ENCODE results near the gene LAPTM5.

The LAPTM5 gene

DNA sequence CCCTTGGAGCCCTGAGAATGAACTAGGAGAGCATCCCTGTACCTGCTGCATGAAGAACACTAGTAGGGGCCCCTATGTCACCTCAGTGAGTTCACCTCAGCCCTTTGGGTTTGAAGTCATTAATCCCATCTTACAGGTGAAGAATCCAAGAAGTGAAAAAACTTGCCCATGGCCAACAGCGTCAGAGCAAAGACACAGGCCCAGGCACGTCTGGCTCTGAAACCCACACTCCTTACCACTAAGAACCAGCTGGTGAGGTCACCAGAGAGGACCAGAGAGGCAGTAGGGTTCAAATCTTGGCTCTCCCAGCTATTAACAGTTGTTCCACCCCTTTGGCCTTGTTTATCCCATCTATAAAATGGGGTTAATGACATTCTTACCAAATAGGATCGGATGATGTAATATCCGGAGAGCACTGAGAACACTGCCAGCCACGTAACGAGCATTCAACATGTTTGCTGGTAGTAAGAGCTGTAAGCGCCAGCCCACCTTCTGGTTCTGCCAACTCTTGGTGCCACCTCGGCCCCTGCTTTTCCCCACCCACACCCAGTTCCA is 43.0 kb downstream of the LAPTM5 start:
- DNase-seq (ENCODE audit: low read depth): no peak

DNA sequence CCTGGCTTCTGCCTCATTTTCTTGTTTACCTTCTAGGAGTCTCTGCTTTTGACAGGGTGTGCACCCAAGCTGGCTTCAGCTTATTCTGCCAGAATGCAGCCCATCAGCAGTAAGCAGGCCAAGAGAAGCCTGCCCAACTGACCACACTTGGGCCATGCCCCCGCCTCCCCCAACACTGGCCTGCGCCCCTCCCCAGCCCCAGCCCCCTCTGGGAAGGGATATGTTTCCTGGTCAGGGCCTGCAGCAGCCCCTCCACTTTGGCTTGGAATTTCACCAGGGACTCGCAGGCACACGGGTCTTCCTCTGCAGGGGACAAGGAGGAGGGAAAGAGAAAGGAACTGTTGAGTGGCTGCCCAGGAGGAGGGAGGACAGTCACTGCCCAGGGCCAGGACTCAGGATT is 43.5 kb downstream of the LAPTM5 start:
- DNase-seq (ENCODE audit: low read depth): no peak

DNA sequence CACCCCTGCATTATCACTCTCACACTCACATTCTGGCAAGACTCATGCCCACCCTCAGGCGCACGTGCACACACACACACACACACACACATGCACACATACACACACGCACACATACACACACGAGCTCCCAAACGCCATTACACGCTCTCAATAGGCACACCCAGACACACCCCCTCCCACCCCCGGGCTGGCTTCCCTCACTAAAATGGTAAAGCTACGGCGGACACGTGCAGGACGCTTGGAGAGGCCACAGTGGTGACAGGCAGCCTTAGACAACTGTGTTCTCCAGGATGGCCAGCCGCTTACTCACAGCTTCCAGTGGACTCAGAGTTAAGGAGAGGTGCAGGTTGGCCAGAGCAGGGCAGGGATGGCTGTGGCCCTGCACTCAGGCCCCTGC is 44.3 kb downstream of the LAPTM5 start:
- DNase-seq (ENCODE audit: low read depth): no peak

DNA sequence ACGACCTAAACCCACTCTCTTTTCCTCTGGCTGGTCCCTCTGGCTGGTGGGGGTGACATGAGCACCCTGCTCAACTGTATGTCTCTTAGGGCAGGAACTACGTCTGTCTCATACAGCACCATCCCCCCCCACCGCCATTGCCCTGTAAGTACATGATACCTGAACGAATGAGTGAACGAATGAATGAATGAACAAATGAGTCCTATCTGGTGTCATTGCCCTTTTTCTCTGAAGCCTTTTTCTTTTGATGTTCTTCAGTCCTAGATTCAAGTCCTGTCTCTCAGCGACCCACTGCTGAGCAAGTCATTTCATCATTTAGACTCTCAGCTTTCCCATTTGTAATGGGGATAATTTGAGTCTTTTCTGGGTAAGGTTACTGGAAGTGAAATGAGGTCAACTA is 45.0 kb downstream of the LAPTM5 start:
- DNase-seq (ENCODE audit: low read depth): no peak

DNA sequence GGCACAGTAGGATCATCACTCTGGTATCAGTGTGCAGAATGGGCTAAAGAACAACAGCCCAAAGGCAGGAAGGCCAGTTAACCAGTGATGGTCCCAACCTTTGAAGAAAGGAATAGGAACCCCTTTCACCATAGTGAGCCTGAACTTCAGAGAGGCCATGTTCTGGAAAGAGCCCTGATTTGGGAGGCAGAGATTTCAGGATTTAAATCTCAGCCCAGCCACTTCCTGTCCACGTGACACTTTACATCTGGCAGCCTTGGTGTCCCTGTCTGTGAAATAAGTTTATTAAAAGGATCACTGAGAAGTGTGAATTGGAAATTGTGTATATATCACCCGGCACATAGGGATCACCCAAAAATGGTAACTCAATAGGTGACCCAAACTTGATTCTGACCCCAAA is 47.2 kb downstream of the LAPTM5 start:
- no peak for DNase-seq (ENCODE audit: low read depth)

DNA sequence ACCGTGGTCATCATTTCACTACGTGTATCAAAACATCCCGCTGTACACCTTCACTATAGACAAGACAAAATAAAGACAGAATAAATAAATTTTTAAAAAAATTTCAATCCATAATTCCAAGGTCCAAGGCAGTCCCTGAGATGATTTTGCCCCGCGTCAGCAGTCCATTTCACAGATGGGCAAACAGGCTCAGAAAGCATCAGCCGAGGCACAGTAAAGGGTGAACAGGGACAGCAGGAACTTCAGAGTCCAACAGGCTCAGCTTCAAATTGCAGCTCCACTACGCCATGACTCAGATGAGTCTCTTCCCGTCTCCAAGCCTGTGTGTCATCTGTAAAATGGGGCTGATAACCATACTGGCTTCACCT is 49.2 kb downstream of the LAPTM5 start:
- no peak for DNase-seq (ENCODE audit: low read depth)

DNA sequence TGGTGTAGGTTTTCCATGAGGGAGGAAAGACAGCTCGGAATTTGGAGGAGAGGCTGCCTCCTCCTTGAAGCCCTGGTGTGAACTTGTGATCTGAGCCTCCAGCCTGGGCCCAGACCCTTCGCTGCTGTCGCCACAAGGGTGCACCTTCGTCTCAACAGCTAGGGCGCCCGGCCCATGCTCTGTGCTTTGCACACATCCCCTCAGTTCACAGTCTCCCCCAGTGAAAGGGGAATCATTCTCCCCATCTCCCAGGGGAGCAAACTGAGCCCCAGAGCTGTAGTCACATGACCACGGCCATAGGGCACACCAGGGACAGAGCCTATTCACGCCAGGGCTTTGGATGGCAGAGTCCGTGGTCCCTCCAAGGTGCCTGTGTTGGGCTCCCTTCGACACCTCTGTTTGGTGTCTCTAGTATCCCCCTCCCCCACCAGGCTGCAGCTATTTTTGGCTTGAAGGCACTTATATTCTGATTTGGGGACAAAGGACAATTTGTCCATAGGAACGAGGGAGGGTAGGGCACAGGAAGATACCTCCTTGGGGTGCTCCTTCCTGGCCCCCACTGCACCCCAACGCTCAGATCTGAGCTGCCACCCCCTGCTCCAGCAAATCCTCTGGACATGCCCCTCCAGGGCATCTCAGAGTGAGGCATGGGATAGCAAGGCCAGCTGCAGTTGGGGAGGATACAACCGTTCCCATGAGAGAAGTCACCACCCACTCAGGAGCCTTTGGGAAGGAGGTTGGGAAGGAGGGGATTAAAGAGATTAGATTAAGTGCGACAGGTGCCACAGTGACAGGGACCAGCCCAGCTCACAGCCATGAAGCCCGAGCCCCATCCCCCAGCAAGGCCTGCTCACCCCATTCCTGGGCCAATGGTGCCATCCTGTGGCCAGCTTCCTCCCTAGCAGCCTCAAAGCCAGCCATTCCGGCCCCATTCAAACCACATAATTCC is 49.9 kb downstream of the LAPTM5 start:
- no peak for DNase-seq (ENCODE audit: low read depth)

DNA sequence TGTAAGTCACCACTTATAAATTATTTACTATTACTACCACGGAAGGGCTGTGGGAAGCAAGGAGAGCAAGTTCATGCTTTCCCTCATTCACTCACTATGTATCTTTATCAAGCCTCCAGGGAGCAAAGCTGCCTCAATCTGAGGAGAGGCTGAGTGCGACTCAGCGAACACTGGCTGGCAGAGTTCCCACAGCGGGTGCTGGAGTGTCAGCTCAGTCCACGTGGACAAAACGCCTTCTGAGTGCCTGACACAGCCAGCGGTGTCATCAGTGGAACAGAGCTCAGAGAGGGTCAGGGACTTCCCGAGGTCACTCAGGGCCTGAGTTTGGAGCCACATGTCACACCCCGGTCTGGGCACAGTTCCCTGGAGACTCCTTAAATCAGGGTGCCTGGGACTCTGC is 51.0 kb downstream of the LAPTM5 start:
- no peak for DNase-seq (ENCODE audit: low read depth)

DNA sequence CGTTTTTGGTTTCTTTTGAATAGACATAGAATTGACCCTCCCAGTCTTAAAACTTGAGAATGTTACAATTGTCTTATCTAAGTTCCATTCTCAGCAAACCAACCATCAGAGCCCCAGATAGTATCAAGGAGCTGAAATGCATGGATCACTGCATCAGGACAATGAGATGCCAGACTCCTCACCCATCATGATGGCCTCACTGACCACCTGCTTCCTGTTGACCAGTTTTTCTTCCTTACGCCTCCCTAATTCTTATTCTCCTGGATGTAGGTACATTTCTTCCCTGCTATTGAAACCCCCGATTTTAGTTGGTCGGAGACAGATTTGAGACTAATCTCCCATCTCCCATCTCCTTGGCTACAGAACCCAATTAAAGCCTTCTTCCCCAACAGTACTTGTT is 51.9 kb downstream of the LAPTM5 start:
- DNase-seq (ENCODE audit: low read depth): no peak

DNA sequence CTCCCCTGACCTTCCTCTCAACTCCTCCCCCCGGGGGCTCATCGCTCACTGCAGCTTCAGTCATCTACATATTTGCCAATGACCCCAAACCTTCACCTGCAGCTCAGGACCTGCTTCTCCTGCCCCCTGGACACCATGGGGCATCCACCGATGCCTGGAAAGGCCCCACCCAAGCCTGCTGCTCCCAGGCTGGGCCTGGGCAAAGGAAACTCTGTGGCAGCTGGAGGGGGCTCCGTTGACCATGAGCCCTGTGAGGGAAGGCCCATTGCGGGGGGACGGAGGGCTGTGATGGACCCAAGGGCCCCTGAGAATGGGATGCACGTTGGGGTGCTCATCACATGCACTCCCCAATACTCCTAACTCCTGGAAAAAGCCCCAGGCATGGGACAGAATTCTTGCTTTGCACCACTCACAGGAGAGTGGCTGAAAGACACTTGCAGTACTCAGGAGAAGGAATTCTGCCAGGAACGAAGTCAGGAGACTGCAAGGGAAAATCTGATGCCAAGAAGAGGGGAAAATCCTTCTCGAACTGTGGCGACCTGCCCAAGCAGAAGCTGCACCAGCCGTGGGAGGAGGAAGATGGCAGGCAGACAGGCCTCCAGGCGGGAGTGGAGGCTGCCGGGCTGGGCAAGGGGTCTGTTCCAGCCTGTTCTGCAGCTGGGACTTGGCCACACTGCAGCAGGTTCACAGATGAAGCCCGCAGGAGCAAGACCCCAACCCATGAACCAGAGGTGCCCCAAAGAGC is 52.6 kb downstream of the LAPTM5 start:
- no peak for DNase-seq (ENCODE audit: low read depth)

DNA sequence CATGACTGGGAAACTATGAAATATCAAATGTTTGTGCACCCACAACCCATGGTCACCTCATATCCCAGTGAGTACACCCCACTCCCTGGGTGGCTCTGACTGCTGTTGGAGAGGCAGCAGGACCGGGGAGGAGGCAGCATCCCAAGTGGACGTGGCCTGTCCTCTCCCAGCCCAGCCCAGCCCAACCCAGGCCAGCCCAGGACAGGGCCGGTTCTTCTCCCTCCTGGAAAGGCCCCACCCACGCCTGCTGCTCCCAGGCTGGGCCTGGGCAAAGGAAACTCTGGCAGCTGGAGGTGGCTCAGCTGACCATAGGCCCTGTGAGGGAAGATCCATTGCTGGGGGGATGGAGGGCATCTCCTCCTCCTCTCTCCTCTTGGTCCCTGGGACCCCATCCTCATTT is 53.3 kb downstream of the LAPTM5 start:
- no peak for DNase-seq (ENCODE audit: low read depth)

DNA sequence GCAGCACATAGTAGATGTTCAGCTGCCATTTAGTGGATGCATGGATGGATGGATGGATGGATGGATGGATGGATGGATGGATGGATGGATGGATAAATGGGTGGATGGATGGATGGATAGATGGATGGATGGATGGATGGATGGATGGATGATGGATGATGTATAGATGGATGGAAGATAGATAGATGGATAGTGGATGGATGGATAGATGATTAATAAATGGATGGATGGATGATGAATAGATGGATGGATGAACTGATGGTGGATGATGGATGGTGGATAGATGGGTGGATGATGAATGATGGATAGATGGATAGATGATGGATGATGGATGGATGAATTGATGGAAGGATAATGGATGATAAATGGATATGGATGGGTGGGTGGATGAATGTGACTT is 54.8 kb downstream of the LAPTM5 start:
- no peak for DNase-seq (ENCODE audit: low read depth)

DNA sequence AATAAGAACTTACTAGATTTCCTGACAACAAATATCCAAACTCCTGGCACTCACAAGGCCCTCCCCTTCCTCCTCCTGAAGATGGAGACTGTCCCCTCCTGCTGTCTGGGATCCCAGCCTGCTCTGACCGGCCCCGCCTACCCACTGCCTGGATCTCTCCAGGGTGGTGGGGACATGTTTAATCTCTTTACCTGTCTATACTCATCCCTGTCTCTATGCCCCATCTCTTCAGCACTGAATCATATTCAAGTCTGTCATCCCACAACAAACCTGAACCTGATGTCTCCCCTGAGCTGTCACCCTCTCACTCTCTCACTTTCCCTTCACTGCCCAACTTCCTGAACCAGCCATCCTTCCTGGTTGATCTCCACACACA is 56.3 kb downstream of the LAPTM5 start:
- no peak for DNase-seq (ENCODE audit: low read depth)

DNA sequence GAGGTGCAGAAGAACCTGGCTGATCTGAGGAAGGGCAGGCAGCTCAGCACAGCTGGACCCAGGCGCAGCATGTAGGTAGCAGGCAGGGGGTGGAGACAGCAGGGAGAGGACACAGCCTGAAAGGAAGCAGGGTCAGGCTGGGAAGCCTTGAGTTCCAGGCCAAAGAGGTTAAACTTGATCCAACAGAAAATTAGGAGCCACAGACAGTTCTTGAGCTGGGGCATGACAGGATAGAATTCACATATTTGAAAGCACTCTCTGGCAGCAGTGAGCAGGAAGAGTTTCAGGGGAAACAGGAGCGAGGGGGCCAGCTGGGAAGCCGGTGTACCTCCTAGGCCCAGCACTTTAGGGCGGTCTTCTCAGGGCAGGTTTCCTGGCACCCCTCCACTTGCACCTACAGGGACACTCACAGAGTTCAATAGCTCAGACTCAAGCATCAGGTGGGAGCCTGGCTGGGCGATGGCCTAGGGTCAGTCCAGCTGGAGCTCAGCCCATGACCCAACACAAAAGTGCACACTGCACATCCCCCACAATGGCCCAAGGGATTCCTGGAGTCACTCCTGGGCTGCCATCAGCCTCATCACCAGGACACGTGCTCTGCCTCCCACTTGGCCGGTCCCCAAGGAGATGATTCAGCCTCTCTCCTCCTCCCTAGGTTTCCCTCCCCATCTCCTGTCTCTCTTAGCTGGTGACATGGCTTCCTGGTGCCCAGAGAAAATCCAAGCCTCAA is 56.9 kb downstream of the LAPTM5 start:
- peak; percentile 78 for DNase-seq (ENCODE audit: low read depth)

DNA sequence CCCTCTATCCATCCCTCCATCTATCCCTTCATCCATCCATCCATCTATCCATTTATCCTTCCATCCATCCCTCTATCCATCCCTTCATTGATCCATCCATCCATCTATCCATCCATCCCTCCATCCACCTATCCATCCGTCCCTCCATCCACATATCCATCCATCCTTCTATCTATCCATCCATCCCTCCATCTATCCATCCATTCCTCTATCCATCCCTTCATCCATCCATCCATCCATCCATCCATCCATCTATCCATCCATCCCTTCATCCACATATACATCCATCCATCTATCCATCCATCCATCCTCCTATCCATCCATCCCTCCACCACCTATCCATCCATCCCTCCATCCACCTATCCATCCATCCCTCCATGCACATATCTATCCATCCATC is 57.8 kb downstream of the LAPTM5 start:
- DNase-seq (ENCODE audit: low read depth): no peak

DNA sequence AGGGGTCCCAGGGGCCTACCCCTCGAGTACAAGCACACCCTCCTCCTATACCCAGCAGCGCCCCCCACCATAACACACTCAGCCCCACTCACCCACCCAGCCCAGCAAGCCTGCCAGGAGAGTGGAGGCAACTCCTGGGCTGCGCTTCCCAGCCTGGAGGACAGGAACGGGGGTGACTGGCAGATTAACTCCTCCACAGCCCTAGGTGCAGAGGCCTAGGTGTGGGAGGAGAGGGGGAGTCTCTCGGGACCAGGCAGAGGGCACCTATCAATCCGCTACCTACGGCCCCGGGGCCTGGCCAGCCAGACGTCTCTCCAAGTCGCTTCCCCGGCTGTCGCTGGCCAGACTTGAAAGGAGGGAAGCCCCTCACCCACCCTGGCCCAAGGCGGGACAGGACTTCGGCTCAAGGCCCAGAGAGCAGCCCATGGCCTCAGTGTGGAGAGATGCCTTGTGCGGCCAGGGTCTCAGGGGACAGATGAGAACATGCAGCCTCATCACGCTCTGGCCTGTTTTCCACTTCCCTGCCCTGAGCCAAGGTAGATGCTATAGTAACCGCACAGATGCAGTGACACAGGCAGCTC is 59.1 kb downstream of the LAPTM5 start:
- no peak for DNase-seq (ENCODE audit: low read depth)

DNA sequence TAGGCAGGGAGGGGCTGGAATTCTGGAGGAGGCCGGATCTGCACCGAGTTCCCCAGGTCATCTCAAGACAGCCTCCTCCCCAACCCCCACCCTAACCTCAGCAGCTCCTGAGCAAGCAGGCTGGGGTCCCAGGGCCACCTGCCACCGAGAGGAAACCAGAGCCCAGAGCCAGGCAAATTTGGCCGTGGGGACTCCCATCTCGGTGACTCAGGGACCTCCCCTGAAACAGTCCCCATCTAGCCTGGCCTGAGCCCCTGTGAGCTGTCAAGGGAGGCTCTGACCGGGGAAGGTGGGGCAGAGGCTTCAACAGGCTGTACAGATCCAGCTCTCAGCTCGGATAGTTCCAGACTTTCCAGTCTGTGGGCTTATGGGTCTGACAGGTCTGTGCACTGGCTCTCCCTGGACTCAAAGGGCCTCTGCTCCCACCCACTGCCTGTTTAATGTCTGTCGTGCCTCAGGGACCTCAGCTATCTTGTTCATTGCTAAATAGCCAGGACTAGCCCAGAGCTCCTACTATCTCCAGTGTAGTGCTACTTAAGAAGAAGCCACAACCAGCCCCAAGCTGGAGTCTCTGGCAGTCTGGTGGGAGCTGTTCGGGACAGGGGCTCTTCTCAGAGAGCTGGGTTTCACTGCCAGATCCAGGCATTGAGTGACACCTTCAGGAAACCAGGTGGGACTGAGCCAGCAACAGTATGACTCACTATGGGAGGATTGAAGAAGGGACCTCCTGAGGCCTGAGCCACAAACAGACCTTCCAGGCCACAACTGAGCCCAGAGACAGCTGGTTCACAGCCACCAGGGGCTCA is 59.8 kb downstream of the LAPTM5 start:
- no peak for DNase-seq (ENCODE audit: low read depth)

DNA sequence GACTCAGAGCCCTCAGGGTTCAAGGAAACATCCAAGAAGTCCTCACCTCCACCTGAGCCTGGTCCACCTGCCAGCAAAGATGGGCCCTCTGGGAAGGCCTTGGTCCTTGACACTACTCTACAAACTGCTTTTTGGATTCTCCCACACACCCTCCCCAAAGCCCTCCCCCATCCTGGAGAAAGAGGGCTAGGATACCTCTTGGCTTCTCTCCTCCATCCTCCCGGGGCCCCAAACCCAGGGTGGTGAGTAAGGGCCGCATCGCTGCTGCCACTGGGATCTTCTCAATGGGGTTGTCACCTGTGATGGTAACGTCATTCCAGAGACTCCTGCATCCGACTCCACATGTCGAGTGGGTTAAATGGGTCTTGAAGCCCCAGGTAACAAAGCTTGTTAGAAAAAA is 60.7 kb downstream of the LAPTM5 start:
- DNase-seq (ENCODE audit: low read depth): no peak

DNA sequence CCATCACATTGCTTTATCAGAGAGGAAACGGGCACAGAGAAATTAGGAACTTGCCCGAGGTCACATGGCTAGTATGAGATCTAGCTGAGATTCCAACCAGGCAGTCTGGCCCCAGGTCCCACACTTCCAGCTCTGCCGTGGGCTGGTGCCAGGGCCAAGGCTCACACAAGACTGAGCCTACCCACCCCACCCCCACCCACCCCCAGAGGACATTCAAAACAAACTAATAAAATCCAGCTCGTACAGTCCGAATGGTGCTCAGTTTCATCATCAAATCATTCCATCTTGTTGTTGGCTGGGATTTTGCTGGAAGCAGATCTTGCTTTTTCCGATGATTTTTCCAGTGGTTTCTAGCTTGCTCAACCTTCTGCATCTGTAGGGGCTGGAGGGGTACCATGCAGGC is 62.1 kb downstream of the LAPTM5 start:
- peak; percentile 69 for DNase-seq (ENCODE audit: low read depth)

DNA sequence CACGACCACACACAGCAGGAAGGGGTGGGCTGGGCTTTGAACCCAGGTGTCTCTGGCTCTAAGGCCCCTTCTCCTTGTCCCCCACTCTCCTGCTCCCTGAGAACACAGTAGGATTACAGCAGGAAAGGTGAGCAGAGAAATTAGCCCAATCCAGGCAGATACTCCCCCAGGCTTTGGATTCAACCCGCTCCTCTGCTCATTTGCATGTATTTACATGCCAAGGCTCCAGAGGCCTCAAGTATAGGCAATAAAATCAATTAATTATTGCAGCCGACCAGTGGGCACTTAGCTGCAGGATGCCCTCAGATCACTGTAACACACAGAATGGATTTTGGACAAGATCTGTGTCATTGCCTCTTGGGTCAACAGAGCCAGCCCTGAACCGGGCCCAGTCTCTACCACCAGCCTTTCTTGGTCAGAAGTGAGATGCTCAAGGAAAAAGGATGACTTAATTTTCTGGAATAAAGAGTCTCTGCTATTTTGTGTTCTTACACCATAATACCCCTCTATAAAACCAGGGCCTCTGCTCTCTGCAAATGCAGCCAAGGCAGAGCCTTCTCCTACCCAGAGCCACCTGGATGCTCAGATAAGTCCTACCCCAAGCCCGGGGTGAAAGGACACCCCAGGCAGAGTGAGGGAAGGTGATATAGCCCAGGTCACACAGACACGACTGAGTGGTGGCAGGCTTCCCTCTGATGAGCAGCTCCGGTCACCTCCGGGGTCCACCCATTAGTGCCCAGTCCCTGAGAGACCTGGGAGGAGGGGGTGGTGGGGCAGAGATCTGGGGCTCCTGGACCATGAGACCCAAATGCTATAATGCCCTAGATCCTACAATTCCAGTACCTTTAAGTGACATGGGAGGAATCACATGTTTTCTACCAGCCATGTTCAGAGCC is 63.0 kb downstream of the LAPTM5 start:
- DNase-seq (ENCODE audit: low read depth): no peak
